Breast epithelium (tissue), 3 donors: Measurements from ENCODE around the gene EML1.

ENCODE experiments used
- POLR2A ChIP-seq: fragments of 450-650 bp; IDR thresholded peaks from one replicate; pipeline ENCODE4 v1.6.1; 2016; ENCODE audit warnings: antibody characterized with exemption, mild to moderate bottlenecking, moderate library complexity
- TF ChIP-seq, protein P1 (sequence below), 3 donors: fragments of 450-650 bp; IDR thresholded peaks; one replicate each; pipeline ENCODE4 v1.5.1; 2016 to 2017; ENCODE audit warnings: antibody characterized with exemption in 3 of 3, mild to moderate bottlenecking in 3 of 3, moderate library complexity in 3 of 3

DNA sequence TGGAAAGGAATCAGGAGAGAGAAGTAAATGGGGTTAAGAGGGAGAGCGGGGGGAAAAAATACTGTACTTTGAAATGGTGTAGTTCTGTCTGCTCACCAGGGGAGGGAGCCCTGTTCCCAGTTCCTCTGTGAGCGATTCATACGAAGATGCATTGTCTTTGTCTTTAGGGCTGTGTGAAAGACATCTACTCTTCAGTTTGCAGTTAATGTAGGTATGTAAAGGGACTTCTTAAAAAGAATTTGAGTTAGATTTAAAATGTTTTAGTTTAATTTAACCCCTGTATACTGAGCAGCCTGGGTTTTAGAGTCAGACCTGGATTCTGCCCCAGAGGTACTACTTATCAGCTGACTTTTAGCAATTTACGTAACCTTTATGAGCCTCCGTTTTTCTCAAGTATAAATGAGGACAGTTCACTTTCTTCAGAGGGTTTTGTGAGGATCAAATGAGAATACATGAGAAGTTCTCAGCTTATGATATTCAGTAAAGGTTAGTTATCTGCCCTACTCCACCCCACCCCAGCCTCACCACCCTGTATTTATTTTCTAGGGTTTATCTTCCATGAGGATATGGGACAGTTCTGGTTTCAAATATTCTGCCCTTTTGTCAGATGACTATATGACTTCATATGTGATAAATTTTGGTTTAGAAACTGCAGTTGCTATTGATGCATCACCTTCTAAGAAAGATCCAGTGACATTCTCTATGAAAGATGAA, 189.5 kb downstream of the EML1 start:
- TF ChIP-seq, protein P1, sequence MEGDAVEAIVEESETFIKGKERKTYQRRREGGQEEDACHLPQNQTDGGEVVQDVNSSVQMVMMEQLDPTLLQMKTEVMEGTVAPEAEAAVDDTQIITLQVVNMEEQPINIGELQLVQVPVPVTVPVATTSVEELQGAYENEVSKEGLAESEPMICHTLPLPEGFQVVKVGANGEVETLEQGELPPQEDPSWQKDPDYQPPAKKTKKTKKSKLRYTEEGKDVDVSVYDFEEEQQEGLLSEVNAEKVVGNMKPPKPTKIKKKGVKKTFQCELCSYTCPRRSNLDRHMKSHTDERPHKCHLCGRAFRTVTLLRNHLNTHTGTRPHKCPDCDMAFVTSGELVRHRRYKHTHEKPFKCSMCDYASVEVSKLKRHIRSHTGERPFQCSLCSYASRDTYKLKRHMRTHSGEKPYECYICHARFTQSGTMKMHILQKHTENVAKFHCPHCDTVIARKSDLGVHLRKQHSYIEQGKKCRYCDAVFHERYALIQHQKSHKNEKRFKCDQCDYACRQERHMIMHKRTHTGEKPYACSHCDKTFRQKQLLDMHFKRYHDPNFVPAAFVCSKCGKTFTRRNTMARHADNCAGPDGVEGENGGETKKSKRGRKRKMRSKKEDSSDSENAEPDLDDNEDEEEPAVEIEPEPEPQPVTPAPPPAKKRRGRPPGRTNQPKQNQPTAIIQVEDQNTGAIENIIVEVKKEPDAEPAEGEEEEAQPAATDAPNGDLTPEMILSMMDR (IDR thresholded peaks at IDR 0.05): peak; percentile 91 to 94 (median 92)
- TF ChIP-seq POLR2A: no peak
